GM19035 (cell line): Measurements from ENCODE around the gene PADI2.

Source experiments
- ATAC-seq: cut with Tn5 transposase; IDR thresholded peaks from one replicate; pipeline ENCODE4 v1.9.1; 2021; ENCODE audit not compliant: unreplicated experiment

PADI2 gene

DNA sequence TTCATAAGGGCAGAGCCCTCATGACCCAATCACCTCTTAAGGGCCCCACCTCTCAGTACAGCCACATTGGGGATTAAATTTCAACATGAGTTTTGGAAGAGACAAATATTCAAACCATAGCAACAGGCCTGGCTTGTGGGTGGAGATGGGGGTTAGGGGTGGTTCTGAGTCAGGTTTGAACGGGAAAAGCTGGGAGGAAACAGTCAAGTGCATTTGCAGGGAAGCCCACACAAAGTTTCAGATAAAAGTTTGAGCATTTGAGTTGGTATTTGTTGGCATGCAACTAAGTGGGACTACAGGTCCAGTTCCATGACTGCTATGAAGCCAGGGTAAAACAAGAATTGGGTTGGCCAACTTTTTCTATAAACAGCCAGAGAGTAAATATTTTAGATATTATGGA, 21.0 kb upstream of the PADI2 start:
- no peak for ATAC-seq

DNA sequence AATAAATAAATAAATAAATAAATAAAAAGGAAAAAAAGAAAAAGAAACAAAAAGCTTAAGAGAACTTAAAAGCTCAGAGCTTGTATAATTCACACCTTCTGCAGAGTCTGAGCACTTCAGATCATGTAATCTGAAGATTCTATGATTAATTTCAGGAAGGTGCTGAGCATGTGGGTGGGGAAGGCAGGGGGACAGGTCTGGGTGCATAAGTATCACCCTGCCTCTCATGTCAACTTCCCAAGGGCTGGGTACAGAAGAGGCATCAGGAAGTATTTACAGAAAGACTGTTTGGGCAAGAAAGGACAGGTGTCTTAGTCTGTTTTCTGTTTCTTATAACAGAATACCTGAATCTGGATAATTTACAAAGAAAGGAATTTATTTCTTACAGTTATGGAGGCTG, 20.4 kb upstream of the PADI2 start:
- no peak for ATAC-seq

DNA sequence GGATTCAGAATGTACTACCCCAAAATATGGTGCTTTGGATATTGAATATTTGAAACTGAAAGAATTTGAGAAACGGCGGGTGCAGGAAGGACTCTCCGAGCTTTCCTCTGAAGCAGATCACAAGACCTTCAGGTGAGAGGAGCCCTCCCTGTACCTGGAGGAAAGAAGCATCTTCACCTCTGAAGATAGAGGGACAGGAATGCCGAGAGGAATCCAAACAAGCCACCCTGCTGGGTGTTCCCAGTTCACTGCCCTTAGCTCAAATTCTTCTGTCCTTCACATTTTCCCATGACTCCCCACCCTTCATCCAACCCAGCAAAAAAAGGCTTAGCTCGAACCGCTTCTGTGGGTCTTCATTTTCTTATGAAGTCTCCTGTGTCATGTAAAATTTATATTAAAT, 18.2 kb upstream of the PADI2 start:
- no peak for ATAC-seq

DNA sequence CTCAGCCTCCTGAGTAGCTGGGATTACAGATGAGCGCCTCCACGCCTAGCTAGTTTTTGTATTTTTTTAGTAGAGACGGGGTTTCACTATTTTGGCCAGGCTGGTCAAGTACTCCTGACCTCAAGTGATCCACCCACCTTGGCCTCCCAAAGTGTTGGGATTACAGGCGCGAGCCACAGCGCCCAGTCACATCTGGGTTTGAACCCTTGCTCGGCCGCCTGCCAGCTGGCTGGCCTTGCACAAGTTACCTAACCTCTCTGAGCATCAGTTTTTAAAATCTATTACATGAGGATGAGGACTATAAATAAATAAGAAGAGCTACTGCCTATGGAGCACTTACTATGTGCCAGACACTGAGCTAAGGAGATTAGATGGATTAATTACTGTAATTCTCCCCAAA, 17.7 kb upstream of the PADI2 start:
- ATAC-seq = no peak

DNA sequence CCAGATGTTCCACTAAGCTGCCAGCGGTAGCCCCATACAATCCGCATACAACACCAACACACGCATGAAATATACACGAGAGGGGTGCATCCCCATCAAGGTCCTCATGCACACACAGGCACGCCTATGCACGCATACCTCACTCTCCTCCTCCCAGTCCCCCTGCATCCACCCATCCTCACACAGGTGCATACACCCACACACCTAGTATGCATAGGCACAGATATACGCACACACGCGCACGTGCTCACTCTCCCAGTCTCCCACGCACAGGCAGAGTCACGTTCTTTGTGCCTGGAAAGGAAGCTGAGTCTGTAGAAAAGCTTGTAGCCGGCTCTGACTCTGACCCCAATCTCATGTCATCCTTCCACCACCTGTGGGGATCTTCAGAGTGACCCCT, 16.9 kb upstream of the PADI2 start:
- ATAC-seq = no peak

DNA sequence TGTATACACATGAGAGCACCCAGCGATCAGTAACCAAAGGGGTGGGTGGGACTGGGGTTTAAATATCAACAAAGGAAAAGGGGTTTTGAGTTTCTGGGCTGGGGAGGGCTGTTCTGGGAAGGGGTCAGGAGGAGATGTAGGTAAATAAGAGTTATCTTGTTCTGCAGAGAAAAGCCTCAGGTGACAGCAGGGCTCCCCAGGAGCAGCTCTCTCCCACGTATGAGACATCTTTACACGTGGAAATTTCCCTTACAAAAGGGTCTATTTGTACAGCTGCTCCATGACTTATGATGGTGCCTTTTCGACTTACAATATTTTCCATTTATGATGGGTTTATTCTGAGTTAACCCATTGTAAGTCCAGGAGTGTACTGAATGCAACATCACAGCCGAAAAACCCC, 16.3 kb upstream of the PADI2 start:
- no peak for ATAC-seq

DNA sequence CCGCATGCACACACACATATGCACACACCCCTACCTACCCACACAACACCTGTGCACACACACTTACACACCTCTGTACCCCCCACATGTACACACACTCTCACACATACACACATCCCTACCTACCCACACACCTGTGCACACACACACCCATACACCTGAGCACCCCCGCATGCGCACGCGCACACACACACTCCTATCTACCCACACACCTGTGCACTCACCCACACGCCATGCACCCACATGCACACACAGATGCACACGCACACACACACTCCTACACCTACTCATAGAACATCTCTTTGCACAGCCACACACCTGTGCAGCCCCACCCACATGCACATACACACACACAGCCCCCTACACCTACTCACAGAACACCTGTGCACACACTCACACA, 15.5 kb upstream of the PADI2 start:
- ATAC-seq = no peak

DNA sequence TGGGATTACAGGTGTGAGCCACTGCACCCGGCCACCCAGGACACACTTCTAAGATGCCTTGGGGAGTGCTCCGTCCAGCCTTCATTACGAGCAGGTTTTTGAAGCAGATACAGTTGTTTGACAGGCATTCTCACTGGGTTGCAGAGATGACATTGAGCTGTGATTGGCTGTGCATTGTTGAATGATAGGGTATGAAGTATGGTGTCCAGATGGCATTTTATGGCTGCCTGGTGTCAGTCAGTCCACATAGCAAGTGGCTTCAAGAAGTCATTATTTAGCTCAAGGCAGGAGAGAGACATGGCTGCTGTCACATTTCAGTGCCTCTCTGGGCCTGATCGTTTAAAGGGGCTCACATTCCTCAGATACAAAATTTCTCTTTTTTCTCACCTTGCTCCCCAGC, 14.8 kb upstream of the PADI2 start:
- ATAC-seq = no peak

DNA sequence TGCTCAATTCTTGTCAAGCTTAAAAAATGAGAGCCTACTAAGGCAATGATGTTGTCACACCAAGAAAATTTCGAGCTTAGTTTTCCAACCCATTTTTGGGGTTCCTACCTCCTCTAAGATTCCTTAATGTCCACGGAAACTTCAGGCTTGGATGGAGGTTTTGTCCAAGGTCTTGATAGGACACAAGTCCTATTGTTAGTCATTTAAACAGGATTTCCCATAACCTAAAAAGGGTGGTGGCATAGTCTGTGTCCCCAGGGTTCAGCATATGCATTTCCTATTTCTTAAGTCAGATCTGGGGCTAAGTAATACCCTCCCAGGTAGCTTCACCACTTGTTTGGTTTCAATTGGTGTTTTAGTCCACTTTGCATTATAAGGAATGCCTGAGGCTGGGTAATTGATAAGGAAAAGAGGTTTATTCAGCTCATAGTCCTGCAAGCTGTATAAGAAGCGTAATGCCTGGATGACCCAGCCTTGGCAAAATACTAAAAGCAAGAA, 10.9 kb upstream of the PADI2 start:
- no peak for ATAC-seq

DNA sequence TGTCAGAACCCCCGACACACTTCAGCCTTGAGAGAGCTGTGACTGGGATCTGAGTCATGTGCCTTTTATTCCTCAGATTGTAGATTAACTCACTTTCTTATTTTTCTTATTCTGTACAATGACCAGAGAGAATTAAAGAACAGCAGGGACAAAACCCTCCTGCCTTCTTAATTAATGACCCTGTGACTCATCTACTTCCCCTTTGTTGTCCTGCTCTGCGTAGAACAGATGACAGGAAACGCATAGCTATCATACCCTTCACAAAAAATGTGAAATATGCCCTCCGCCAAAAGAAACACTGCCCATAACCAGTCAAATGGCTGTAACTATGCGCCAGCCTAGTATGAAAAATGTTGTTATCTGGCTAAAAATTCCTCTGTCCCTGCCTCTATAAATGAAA, 9.1 kb upstream of the PADI2 start:
- no peak for ATAC-seq

DNA sequence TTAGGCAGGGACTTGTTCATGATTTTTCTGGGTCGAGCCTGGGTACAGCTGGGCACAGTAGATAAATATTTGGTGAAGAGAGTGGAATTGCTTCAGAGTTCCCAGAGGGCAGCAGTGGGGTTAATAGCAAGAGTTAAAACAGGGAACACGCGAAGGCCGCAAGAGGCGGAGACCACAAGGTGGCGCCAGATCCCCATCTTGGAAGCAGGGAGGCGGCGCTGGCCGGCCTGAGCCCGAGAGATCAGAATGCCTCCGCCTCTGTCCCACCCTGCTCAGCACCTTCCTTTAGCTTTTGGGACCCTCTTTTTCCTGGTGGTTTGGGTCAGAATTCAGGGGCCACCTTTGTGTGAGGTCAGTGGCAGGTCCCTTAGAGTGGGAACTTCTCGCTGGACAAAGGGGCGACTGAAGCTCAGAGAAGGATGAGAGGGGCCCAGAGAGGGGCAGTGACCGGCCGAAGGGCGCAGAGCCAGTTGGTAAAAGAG, 6.5 kb upstream of the PADI2 start:
- no peak for ATAC-seq

DNA sequence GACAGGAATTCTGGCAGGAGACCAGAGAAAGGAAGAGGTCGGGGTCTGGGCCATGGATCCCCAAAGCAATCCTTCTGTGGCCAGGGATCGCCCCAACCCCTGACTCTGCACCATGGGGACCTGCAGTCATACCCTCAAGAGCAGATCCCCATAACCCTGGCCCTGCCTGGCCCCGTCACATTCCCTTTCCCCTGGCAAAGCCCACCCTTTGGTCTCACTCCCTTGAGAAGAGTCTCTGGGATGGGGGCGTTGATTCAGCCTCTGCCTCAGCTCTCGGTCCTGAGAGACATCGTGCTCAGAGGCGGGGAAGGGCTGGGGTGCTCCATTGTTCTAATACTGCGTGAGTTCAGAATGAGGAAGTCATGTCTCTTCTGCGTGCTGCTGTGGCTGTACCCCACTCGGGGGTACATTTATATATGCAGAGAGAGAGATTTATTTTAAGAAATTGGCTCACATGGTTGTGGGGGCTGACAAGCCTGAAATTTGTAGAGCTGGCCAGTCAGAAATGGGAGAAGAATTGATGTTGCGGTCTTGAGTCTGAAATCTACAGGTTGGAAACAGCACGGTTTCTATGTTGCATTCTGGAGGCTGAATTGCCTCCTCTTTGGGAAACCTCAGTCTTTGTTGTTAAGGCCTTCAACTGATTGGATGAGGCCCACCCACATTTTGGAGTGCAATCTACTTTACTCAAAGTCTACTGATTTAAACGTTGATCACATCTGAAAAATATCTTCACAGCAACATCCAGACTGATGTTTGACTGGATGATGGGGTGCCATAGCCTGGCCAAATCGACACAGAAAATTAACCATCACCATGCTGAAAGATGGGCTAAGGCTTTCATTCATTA, 4.2 kb upstream of the PADI2 start:
- ATAC-seq = no peak

DNA sequence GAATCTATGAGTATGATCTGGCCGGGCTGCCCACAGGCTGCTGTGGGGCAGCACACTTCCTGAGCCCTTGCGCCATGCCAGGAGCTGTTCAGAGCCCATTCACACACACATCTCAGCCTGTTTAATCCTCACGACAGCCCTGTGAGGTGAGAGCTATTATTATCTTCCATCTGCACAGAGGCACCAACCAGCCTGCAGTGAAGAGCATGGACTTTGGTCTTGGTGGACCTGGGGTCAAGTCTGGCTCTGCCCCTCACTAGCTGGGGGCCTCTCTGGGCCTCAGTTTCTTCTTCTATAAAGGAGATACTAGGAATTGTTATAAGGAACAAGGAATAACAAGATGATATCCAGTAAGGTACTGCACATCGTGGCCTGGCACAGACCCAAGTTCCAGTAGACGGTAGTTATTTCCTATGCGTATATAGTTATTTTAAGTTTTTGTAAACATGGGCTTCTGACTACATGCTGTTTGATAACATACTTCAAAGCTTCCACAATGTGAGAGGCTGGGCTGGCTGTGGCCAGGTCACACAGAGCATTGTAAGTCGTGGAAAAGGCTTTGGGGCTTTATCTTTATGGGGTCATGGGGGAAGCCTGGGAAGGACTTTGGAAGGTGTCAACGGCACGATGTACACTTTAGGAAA, 3.4 kb upstream of the PADI2 start:
- no peak for ATAC-seq

DNA sequence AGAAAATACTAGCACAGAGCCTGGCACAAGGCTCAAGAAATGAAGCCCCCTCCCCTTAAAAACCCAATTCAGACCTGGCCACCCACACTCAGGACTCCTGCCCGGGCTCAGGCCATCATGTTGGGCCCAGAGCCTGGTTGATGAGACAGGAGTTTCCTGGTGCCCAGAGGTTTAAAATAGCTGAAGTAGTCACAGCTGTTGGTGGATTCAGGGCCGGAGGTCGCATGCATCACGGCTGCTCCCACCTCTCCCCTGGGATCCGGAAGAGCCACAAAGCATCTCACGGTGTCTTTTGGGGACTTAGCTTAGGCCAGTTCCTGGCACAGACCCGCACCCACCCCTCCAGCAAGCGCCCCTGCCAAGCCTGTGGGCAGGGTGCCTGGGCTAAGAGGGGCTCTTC, 2.6 kb upstream of the PADI2 start:
- no peak for ATAC-seq

DNA sequence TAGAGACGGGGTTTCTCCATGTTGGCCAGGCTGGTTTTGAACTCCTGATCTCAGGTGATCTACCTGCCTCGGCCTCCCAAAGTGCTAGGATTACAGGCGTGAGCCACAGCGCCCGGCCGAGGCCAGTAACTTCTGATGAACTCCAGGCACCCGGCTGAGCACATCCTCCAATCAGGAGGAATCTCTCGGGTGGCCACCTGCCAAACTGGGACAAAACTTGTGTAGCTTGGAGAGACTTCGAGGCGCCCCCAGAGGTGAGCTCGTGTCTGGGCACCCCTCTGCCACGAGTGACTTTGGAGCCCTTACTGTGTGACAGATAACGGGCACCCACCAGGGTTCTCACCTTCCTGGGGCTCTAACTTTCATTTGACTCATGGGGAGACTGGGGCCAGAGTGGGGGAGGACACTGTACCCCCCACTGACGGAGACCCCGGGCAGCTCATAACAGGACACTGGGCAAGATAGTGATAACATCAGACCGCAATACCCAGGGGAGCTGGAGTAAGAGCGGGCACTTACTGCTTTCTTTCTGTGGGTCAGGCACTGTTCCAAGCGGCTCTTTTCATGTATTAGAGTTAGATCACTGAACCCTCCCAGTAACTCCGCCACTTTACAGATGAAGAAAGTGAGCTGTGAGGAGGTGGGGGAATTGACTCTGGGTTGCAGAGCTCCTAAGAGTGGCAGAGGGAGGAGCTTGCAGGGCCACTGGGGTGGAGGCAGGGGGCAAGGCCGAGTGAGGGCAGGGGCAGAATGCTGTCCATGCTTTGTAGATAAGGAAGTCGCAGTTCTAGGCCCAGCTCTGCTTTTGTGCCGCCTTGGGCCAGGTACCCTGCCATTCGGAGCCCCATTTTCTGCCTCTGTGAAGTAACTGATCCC, 1.9 kb upstream of the PADI2 start:
- no peak for ATAC-seq

DNA sequence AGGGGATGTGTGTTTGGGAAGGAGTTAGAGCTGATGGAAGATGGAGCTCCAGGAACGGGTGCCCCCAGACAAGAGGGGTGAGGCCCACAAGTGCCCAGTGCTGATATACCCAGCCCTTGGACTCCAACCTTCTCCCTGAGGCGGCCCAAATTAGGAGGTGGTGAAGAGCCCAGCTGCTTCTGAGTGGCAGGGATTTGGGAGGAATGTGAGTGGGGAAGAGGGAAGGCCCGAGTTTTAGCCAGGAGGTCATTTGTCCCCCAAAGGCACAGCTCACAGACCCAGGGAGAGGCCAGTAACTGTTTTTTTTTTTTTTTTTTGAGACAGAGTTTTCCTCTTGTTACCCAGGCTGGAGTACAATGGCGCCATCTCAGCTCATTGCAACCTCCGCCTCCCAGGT, 1.2 kb upstream of the PADI2 start:
- no peak for ATAC-seq

DNA sequence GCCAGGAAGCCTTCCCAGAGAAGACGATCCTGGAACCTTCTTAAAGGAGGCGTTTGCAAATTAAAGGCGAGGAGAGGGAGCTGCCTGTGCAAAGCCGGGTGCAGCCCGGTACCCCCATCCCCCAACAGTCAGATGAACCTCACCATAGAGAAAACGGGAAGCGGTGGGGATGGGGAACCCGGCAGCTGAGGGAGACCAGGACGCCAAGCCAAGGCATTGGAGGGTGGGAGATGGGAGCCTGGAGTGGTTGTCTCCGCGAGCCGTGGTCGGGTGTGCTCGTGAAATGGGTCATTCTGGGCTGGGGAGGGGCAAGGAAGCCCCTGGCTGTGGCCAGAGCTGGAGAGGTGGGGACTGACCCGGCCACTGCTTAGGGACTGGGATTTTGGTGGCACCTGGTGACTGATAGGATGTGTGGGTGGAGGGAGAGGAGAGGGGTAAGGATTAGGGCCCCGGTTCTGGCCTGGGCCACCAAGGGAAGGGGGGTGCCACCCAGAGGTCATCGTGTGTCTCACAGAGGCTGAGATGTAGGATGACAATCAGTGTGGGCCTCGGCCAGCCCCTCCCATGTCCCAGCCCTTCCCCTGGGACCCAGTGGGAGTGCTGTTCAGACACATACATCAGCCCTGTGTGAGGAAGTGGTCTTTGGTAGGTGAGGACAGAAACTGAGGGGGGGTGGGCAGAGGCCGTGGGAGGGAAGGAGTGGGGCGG, 676 bp upstream of the PADI2 start:
- ATAC-seq = no peak

DNA sequence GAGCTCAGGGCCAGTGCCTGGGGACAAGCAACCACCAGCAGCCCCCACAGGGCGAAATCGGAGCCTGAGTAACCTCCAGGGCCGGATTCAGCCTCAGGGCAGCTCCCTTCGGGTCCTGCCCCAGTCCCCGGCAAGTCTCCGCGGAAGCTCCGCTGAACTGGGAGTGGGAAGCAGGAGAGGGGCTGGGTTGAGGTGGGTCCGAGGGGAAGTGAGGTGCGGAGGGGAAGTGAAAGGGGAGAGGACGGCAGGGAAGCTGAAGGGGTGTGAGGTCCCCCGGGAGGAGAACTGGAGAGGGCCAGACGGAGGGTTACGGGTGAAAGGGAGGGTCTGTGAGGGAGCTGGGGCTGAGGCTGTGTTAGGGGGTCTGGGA, 560 bp downstream of the PADI2 start:
- no peak for ATAC-seq

DNA sequence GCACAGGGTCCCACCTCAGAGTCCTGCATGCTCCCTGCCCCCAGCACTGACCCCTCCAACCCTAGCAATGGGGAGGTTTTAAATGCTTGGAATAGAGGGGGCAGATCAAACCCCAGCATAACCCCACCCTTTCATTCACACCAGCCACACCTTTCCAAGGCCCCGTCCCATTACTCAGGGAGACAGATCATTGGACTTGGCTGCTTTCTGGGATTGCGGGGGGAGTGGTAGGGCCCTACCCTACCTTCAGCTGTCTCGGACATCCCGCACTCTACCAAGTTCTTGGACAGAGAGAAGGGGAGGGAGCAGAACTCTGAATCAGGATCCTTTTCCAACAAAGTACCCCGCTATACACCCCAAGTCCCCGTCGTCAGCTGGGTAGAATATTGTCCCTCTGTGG, 983 bp downstream of the PADI2 start:
- ATAC-seq = no peak

DNA sequence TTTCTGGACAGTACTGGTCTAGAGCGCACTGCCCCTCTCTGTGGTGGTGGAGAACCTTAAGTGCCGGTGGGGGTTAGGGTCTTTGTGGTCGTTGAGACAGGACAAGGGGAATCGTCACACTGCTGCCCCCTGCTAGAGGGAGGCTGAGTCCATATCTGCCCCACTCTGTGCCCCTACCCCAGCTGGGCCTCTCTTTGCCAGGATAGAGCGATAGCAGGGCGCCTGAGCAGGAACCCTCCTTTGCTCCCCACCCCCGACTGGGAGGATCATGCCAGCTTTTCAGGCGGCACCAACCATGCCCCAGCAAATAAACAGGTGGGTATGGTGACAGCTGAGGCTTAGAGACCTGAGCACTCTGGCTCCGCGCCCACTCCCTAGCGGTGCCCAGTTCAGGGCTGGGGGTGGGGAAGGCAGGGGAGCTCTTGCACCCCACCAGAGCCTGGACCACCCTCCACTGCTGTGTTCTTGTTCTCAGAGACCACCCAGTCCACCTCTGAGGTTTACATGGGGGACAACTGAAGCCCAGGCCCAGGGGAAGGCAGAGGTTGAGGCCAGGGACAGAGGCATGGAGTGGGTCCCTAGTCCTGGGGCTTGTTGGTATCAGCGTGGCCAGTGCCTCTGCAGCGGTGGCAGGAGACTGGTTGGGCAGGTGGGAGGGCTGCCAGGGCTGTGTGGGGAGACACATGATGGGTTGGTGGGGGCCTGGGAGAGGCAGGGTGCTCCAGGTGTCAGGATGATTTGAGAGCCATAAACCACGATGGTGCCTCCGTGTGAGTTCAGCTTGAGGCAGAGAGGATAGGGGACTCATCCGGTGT, 1.6 kb downstream of the PADI2 start:
- ATAC-seq = no peak
